ENCODE data around the gene AK9.

DNA sequence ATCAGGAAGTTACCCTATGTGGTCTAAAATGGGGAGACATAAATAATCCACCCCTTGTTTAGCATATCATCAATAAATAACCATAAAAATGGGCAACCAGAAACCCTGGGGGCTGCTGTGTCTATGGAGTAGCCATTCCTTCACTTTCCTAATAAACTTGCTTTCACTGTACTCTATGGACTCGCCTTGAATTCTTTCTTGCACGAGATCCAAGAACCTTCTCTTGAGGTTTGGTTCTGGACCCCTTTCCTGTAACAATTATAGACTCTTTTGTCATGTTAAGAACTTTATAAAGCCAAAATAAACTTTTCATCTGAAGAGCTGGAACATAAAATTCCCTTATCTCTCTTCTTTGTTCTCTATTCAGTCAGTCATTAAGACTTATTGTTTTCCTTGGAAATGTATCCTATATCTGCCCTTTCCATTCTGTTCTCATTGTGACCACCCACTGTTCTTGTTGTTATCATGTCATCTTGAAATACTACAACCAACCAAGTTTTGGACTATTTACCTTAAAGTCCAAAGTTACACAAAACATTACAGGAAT is 178.7 kb downstream of the AK9 start:
- TF ChIP-seq, protein P1, sequence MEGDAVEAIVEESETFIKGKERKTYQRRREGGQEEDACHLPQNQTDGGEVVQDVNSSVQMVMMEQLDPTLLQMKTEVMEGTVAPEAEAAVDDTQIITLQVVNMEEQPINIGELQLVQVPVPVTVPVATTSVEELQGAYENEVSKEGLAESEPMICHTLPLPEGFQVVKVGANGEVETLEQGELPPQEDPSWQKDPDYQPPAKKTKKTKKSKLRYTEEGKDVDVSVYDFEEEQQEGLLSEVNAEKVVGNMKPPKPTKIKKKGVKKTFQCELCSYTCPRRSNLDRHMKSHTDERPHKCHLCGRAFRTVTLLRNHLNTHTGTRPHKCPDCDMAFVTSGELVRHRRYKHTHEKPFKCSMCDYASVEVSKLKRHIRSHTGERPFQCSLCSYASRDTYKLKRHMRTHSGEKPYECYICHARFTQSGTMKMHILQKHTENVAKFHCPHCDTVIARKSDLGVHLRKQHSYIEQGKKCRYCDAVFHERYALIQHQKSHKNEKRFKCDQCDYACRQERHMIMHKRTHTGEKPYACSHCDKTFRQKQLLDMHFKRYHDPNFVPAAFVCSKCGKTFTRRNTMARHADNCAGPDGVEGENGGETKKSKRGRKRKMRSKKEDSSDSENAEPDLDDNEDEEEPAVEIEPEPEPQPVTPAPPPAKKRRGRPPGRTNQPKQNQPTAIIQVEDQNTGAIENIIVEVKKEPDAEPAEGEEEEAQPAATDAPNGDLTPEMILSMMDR (IDR thresholded peaks at IDR 0.05): no peak
- TF ChIP-seq POLR2AphosphoS5 (IDR thresholded peaks at IDR 0.05; ENCODE audit: low read depth, low read length) (no peak), SIN3A (IDR thresholded peaks at IDR 0.05; ENCODE audit: borderline replicate concordance, insufficient read depth, low read depth, low read length) (no peak)
- TF ChIP-seq, protein P2, sequence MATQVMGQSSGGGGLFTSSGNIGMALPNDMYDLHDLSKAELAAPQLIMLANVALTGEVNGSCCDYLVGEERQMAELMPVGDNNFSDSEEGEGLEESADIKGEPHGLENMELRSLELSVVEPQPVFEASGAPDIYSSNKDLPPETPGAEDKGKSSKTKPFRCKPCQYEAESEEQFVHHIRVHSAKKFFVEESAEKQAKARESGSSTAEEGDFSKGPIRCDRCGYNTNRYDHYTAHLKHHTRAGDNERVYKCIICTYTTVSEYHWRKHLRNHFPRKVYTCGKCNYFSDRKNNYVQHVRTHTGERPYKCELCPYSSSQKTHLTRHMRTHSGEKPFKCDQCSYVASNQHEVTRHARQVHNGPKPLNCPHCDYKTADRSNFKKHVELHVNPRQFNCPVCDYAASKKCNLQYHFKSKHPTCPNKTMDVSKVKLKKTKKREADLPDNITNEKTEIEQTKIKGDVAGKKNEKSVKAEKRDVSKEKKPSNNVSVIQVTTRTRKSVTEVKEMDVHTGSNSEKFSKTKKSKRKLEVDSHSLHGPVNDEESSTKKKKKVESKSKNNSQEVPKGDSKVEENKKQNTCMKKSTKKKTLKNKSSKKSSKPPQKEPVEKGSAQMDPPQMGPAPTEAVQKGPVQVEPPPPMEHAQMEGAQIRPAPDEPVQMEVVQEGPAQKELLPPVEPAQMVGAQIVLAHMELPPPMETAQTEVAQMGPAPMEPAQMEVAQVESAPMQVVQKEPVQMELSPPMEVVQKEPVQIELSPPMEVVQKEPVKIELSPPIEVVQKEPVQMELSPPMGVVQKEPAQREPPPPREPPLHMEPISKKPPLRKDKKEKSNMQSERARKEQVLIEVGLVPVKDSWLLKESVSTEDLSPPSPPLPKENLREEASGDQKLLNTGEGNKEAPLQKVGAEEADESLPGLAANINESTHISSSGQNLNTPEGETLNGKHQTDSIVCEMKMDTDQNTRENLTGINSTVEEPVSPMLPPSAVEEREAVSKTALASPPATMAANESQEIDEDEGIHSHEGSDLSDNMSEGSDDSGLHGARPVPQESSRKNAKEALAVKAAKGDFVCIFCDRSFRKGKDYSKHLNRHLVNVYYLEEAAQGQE (IDR thresholded peaks at IDR 0.05; ENCODE audit: insufficient read depth in 1 of 2, low read depth in 2 of 2, low read length in 1 of 2): no peak
